Fibroblast of lung (primary cell): ENCODE measurements around the gene SPIB.

Source experiments
- CTCF ChIP-seq, 2 donors: IDR thresholded peaks in 1 of 2; conservative IDR thresholded peaks in 1 of 2; 1 replicate in 1 of 2; 2 replicates in 1 of 2; pipeline ENCODE4 v1.5.1; 2011 to 2012; ENCODE audit warnings: low read length in 2 of 2, control low read depth in 1 of 2, inconsistent platforms in 1 of 2, low read depth in 1 of 2, mild to moderate bottlenecking in 1 of 2
- EZH2 ChIP-seq: IDR thresholded peaks from 2 replicates; pipeline ENCODE4 v1.5.1; 2012; ENCODE audit warnings: low read length, control low read depth, mild to moderate bottlenecking; ENCODE audit errors: missing control alignments

GRCh38 chr19:50378863-50379236 lies 39.9 kb upstream of the SPIB start:
- TF ChIP-seq CTCF (conservative IDR thresholded peaks at IDR 0.05 in 1 of 2, IDR thresholded peaks at IDR 0.05 in 1 of 2; ENCODE audit: low read depth in 1 of 2, low read length in 2 of 2) (no peak), EZH2 (no peak)
